DMS53 treated with DMSO at 0.1 percent for 48 hours (cell line): ENCODE data around the gene AOC1.

Experiments used
- DNase-seq: peaks from one replicate; lab custom pipeline; 2025; ENCODE audit not compliant: unreplicated experiment; lab: John Stamatoyannopoulos, UW

Gene AOC1

GRCh38 chr7:150852371-150852905, at the start of gene AOC1:
TSS of gene AOC1 (plus strand) at chr7:150852517. CDS start at chr7:150856471, 3,954 bp downstream.
- DNase-seq: no peak

- no peak for DNase-seq
Observed at GRCh38 chr7:150803161-150803860, 49.0 kb upstream of the AOC1 start.

GRCh38 chr7:150804802-150805201, 47.5 kb upstream of the AOC1 start:
- no peak for DNase-seq

GRCh38 chr7:150805864-150806263, 46.5 kb upstream of the AOC1 start:
- DNase-seq: no peak

GRCh38 chr7:150806454-150806853, 45.9 kb upstream of the AOC1 start:
- no peak for DNase-seq

- peak; percentile 9 for DNase-seq
Observed at GRCh38 chr7:150806863-150807262, 45.5 kb upstream of the AOC1 start.

GRCh38 chr7:150807616-150808438, 44.5 kb upstream of the AOC1 start:
- DNase-seq: peak; percentile 94

- DNase-seq: no peak
Observed at GRCh38 chr7:150814328-150815001, 37.9 kb upstream of the AOC1 start.

- DNase-seq: no peak
Observed at GRCh38 chr7:150818971-150819370, 33.3 kb upstream of the AOC1 start.

GRCh38 chr7:150820148-150820547, 32.2 kb upstream of the AOC1 start:
- DNase-seq: no peak

- DNase-seq: no peak
Observed at GRCh38 chr7:150820578-150821198, 31.6 kb upstream of the AOC1 start.

- DNase-seq: no peak
Observed at GRCh38 chr7:150823043-150823442, 29.3 kb upstream of the AOC1 start.

GRCh38 chr7:150823484-150824126, 28.7 kb upstream of the AOC1 start:
- DNase-seq: no peak

GRCh38 chr7:150824379-150825177, 27.7 kb upstream of the AOC1 start:
- no peak for DNase-seq

- no peak for DNase-seq
Observed at GRCh38 chr7:150826061-150826849, 26.1 kb upstream of the AOC1 start.

- DNase-seq: no peak
Observed at GRCh38 chr7:150828384-150828783, 23.9 kb upstream of the AOC1 start.

- no peak for DNase-seq
Observed at GRCh38 chr7:150829426-150829825, 22.9 kb upstream of the AOC1 start.

GRCh38 chr7:150830937-150831336, 21.4 kb upstream of the AOC1 start:
- peak; percentile 17 for DNase-seq

- DNase-seq: no peak
Observed at GRCh38 chr7:150831851-150832250, 20.5 kb upstream of the AOC1 start.
